Epithelial cell of esophagus (primary cell): ENCODE data around the gene AVEN.

ENCODE experiments used
- DNase-seq: peaks from one replicate; pipeline ENCODE4 v3.0.0; 2010; ENCODE audit warnings: low read depth
- H3K4me3 ChIP-seq: 2 replicates; pipeline ENCODE4 v1.5.1; 2011; ENCODE audit warnings: mild to moderate bottlenecking, low read length, control low read depth
- CTCF ChIP-seq: IDR thresholded peaks from 2 replicates; pipeline ENCODE4 v1.5.1; 2011; ENCODE audit warnings: low read depth, mild to moderate bottlenecking, low read length, control low read depth, inconsistent platforms; ENCODE audit not compliant: insufficient read depth; ENCODE audit errors: missing control alignments

AVEN gene

GRCh38 chr15:33903661-33904060, 135.3 kb downstream of the AVEN start:
- TF ChIP-seq CTCF: no peak
- DNase-seq: no peak

GRCh38 chr15:33902043-33902442, 137.0 kb downstream of the AVEN start:
- TF ChIP-seq CTCF: no peak
- no peak overlapping the region for H3K4me3 ChIP-seq
- DNase-seq: no peak

More at GRCh38 chr15:33903661-33904060, 135.3 kb downstream of the AVEN start:
- H3K4me3 ChIP-seq: no peak overlapping the region

- no peak for DNase-seq
- no peak for TF ChIP-seq CTCF
- H3K4me3 ChIP-seq: no peak overlapping the region
Measured at GRCh38 chr15:33894193-33894592, 144.8 kb downstream of the AVEN start.

- no peak overlapping the region for H3K4me3 ChIP-seq
- no peak for TF ChIP-seq CTCF
- DNase-seq: no peak
Measured at GRCh38 chr15:33888176-33888575, 150.8 kb downstream of the AVEN start.

GRCh38 chr15:33882921-33883320, 156.1 kb downstream of the AVEN start:
- no peak overlapping the region for H3K4me3 ChIP-seq
- no peak for TF ChIP-seq CTCF
- no peak for DNase-seq

GRCh38 chr15:33874156-33874555, 164.8 kb downstream of the AVEN start:
- TF ChIP-seq CTCF: no peak
- peak; percentile 54 for DNase-seq
- H3K4me3 ChIP-seq: no peak overlapping the region

- no peak for DNase-seq
- H3K4me3 ChIP-seq: no peak overlapping the region
- TF ChIP-seq CTCF: no peak
Measured at GRCh38 chr15:33872416-33873106, 166.4 kb downstream of the AVEN start.
